ENCODE data around the gene MRPL12. TPM values are rescaled to one million over a fixed set of nuclear protein-coding genes. Genes with fewer than 3 reads are reported as not detected.

MRPL12 gene
- total and polyA plus RNA-seq, 2 experiments from 2014 or later = 50.9 to 153 TPM

DNA sequence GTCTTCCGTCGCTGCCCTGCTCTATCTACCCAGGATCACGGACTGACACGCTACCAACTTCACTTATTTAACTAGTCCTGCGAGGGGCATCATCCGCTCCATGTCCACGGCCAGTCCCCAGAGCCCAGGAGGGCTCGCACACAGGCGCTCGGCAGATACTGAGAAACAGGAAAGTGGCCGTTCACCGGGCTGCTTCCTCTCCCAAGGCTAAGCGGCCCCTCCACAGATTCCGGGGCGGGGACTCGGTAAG is 37.1 kb upstream of the MRPL12 start (continued):
- TF ChIP-seq, protein P1, sequence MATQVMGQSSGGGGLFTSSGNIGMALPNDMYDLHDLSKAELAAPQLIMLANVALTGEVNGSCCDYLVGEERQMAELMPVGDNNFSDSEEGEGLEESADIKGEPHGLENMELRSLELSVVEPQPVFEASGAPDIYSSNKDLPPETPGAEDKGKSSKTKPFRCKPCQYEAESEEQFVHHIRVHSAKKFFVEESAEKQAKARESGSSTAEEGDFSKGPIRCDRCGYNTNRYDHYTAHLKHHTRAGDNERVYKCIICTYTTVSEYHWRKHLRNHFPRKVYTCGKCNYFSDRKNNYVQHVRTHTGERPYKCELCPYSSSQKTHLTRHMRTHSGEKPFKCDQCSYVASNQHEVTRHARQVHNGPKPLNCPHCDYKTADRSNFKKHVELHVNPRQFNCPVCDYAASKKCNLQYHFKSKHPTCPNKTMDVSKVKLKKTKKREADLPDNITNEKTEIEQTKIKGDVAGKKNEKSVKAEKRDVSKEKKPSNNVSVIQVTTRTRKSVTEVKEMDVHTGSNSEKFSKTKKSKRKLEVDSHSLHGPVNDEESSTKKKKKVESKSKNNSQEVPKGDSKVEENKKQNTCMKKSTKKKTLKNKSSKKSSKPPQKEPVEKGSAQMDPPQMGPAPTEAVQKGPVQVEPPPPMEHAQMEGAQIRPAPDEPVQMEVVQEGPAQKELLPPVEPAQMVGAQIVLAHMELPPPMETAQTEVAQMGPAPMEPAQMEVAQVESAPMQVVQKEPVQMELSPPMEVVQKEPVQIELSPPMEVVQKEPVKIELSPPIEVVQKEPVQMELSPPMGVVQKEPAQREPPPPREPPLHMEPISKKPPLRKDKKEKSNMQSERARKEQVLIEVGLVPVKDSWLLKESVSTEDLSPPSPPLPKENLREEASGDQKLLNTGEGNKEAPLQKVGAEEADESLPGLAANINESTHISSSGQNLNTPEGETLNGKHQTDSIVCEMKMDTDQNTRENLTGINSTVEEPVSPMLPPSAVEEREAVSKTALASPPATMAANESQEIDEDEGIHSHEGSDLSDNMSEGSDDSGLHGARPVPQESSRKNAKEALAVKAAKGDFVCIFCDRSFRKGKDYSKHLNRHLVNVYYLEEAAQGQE (IDR thresholded peaks at IDR 0.05; ENCODE audit: unreplicated experiment) = no peak
- TF ChIP-seq, protein P2, sequence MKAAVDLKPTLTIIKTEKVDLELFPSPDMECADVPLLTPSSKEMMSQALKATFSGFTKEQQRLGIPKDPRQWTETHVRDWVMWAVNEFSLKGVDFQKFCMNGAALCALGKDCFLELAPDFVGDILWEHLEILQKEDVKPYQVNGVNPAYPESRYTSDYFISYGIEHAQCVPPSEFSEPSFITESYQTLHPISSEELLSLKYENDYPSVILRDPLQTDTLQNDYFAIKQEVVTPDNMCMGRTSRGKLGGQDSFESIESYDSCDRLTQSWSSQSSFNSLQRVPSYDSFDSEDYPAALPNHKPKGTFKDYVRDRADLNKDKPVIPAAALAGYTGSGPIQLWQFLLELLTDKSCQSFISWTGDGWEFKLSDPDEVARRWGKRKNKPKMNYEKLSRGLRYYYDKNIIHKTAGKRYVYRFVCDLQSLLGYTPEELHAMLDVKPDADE (IDR thresholded peaks at IDR 0.05) = no peak
- no peak for TF ChIP-seq ZNF114 (CRISPR knock-in tag; IDR thresholded peaks at IDR 0.05)

- no peaks in the 10 kb centered on the region for H3K9me3 Mint-ChIP-seq
- Histone ChIP-seq H3K4me1 (ENCODE audit: insufficient read depth) (peaks cover 15% of the 10 kb centered on the region), H3K4me3 (peak within 1 kb of the TSS; percentile 99), H3K36me3 (ENCODE audit: insufficient read depth) (peaks cover 17% of the 10 kb centered on the region), H3F3A (replicated peaks; ENCODE audit: low read depth) (peaks cover 27% of the 10 kb centered on the region), H3K9me2 (ENCODE audit: insufficient read depth) (no peaks in the 10 kb centered on the region), H3K27me3 (ENCODE audit: insufficient read depth) (no peaks in the 10 kb centered on the region), H3K27ac (ENCODE audit: low read depth) (peak within 1 kb of the TSS; percentile 84), H3K79me2 (replicated peaks; ENCODE audit: insufficient read depth) (peaks cover 41% of the 10 kb centered on the region), H3K4me2 (peak within 1 kb of the TSS; percentile 99), H2AFZ (0 out of 2 replicates have a peak within 1 kb of the TSS, but pooled peaks have one; percentile 56), H4K20me1 (replicated peaks; ENCODE audit: insufficient read depth) (peaks cover 12% of the 10 kb centered on the region)
- peaks cover 21% of the 10 kb centered on the region for H3K27me3 Mint-ChIP-seq (ENCODE audit: insufficient read depth, low read depth, poor library complexity)
- peaks cover 62% of the 10 kb centered on the region for H3K36me3 Mint-ChIP-seq (ENCODE audit: low read depth)
- H3K4me1 Mint-ChIP-seq = peaks cover 25% of the 10 kb centered on the region
- DNase-seq (ENCODE audit: low spot score) (peak; percentile 99), ATAC-seq (peak; percentile 94)
- H3K4me3 Mint-ChIP-seq = peak within 1 kb of the TSS; percentile 98
- H3K27ac Mint-ChIP-seq = peak within 1 kb of the TSS; percentile 95
- TF ChIP-seq, protein P2 (IDR thresholded peaks at IDR 0.05) = peak; percentile 87
- no peak for TF ChIP-seq ZNF114 (CRISPR knock-in tag; IDR thresholded peaks at IDR 0.05)
- no peak for TF ChIP-seq NANOG (IDR thresholded peaks at IDR 0.05; ENCODE audit: borderline replicate concordance)
- TF ChIP-seq STAT1 (IDR thresholded peaks at IDR 0.05; ENCODE audit: unreplicated experiment) = no peak
- no peak for TF ChIP-seq CTCF (conservative IDR thresholded peaks at IDR 0.05; ENCODE audit: low read depth in 2 of 2)
- no peak for TF ChIP-seq ZNF331 (CRISPR knock-in tag; IDR thresholded peaks at IDR 0.05; ENCODE audit: low read depth)
- TF ChIP-seq ZNF462 (CRISPR knock-in tag; IDR thresholded peaks at IDR 0.05) = no peak
Measured at GRCh38 chr17:81666342-81667191, 36.6 kb upstream of the MRPL12 start, which contains the start of the genes CCDC137 and OXLD1. Gene CCDC137, plus strand, starts transcription at chr17:81666737. Its CDS starts 30 bp downstream, at chr17:81666767. Gene OXLD1, minus strand, starts transcription at chr17:81666605. Its CDS starts 28 bp downstream, at chr17:81666577.

Measured in GM23338 (cell line).